GM21367 (cell line): Measurements from ENCODE around the gene LRRIQ4.

ENCODE experiments used
- ATAC-seq: cut with Tn5 transposase; IDR thresholded peaks from one replicate; pipeline ENCODE4 v1.9.1; 2021; ENCODE audit not compliant: unreplicated experiment

LRRIQ4 gene

GRCh38 chr3:169812332-169813235 is at the start of gene LRRIQ4, which contains the start of gene LRRC34:
Gene LRRIQ4 (plus strand): TSS chr3:169812870. CDS start chr3:169821922, 9,052 bp downstream.
Gene LRRC34 (minus strand): TSS chr3:169812904. CDS start chr3:169812548, 356 bp downstream.
- ATAC-seq, result peak; percentile 60

GRCh38 chr3:169764312-169764881 is 48.3 kb upstream of the LRRIQ4 start:
- ATAC-seq, result peak; percentile 35

- peak; percentile 62 for ATAC-seq
Observed at GRCh38 chr3:169764882-169765612, 47.6 kb upstream of the LRRIQ4 start, which contains the start of gene TERC. Gene TERC (minus strand): TSS chr3:169765060.

GRCh38 chr3:169769287-169770181 is 43.1 kb upstream of the LRRIQ4 start, which contains the start of gene ACTRT3:
Gene ACTRT3 (minus strand): TSS chr3:169769561. CDS start chr3:169769520, 41 bp downstream.
- peak; percentile 27 for ATAC-seq

- no peak for ATAC-seq
Observed at GRCh38 chr3:169771497-169772304, 41.0 kb upstream of the LRRIQ4 start.

GRCh38 chr3:169772305-169772896 is 40.3 kb upstream of the LRRIQ4 start:
- ATAC-seq, result peak; percentile 8

GRCh38 chr3:169772897-169773816 is 39.5 kb upstream of the LRRIQ4 start, which contains the start of gene MYNN:
Gene MYNN (plus strand): TSS chr3:169773396. CDS start chr3:169774296, 900 bp downstream.
- peak; percentile 84 for ATAC-seq

GRCh38 chr3:169774186-169774585 is 38.5 kb upstream of the LRRIQ4 start:
- ATAC-seq, result no peak

GRCh38 chr3:169777822-169778221 is 34.8 kb upstream of the LRRIQ4 start:
- no peak for ATAC-seq

GRCh38 chr3:169780742-169781141 is 31.9 kb upstream of the LRRIQ4 start:
- no peak for ATAC-seq

GRCh38 chr3:169781209-169781855 is 31.3 kb upstream of the LRRIQ4 start:
- ATAC-seq, result no peak

GRCh38 chr3:169787120-169787519 is 25.6 kb upstream of the LRRIQ4 start:
- no peak for ATAC-seq

GRCh38 chr3:169787791-169788190 is 24.9 kb upstream of the LRRIQ4 start:
- ATAC-seq, result no peak

GRCh38 chr3:169790219-169790618 is 22.5 kb upstream of the LRRIQ4 start:
- ATAC-seq, result no peak

- ATAC-seq, result no peak
Observed at GRCh38 chr3:169790687-169791429, 21.8 kb upstream of the LRRIQ4 start.

- no peak for ATAC-seq
Observed at GRCh38 chr3:169792359-169792758, 20.3 kb upstream of the LRRIQ4 start.

- no peak for ATAC-seq
Observed at GRCh38 chr3:169804681-169805080, 8.0 kb upstream of the LRRIQ4 start.
